ENCODE measurements around the gene MIDN. TPM values are rescaled to one million over a fixed set of nuclear protein-coding genes. Genes with fewer than 3 reads are reported as not detected.

MIDN gene
- total RNA-seq, 1 donor, result 23.2 TPM

DNA sequence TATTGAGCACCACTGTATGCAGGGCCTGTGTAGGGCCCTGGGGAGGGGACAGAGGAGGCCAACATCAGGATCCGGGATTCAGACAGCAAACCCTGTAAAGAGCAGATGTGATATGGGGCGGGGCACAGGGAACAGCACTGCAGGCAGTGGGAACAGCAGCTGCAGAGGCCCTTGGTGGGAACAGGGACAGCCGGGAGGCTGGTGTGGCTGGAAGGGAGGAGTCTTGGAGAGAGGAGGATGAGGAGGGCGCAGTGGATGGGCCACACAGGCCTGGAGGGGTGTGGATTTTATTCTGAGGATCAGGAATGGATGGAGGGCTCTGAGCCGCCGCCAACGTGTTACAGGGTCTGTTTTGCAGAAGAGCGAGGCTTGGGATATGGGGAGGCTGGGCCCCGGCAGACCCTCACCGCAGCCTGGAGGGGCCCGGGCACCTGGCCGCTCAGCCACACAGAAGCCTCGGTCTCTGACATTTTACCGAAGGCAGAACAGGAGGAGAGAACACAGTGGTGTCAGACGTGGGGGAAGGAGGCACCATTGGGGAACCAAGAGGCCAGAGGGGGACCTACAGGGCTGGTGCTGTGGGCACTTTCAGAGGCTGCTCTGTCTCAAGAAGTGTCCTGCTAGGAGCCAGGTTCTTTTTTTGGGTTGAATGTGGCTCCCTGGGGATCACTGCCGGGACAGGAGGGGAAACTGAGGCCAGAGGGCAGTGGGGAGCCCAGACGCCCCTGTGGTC lies 44.2 kb downstream of the MIDN start:
- H3K4me3 ChIP-seq (ENCODE audit: low read depth, low read length), result no peak overlapping the region
- TF ChIP-seq, protein P1, sequence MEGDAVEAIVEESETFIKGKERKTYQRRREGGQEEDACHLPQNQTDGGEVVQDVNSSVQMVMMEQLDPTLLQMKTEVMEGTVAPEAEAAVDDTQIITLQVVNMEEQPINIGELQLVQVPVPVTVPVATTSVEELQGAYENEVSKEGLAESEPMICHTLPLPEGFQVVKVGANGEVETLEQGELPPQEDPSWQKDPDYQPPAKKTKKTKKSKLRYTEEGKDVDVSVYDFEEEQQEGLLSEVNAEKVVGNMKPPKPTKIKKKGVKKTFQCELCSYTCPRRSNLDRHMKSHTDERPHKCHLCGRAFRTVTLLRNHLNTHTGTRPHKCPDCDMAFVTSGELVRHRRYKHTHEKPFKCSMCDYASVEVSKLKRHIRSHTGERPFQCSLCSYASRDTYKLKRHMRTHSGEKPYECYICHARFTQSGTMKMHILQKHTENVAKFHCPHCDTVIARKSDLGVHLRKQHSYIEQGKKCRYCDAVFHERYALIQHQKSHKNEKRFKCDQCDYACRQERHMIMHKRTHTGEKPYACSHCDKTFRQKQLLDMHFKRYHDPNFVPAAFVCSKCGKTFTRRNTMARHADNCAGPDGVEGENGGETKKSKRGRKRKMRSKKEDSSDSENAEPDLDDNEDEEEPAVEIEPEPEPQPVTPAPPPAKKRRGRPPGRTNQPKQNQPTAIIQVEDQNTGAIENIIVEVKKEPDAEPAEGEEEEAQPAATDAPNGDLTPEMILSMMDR (IDR thresholded peaks at IDR 0.05; ENCODE audit: insufficient read depth, low read length), result no peak
- DNase-seq (ENCODE audit: low read depth), result no peak

DNA sequence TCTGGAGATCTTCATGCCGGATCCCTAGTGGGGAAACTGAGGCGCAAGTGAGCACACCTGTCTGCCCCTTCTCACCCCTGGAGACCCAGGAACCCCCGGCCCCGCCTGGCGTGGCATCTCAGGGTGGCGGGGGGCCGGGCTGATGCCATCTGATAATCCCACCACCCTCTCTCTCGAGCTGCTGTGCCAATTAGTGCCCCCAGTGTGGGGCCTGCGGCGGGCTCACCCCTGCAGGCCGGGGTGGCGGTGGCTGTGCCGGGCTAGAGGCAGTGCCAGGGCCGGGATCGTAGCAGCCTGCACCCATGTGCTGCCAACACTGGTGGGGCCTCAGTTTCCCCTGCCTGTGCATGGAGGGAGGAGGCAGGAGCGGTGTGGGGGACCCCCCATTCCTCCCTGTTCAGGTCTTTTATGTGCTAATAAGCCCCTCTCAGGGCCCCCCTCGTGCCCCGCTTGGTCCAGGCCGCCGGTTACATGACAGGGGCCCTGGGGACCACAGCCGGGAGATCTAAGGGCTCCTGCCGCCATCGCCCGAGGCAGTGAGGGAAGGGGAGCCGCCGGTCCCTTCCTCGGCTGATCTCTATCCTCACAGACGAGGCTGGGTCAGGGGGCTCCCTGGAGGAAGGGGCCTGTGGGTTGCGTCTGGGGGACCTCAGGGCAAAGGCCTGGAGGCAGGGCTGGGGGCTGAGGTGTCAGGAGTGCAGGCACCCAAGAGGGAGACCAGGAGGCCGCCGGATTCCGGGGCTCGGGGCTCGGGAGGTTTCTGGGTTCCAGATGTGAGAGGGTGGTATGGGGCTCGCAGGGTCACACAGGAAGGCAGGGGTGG lies 45.6 kb downstream of the MIDN start:
- DNase-seq (ENCODE audit: low read depth), result no peak
- TF ChIP-seq, protein P1 (IDR thresholded peaks at IDR 0.05; ENCODE audit: insufficient read depth, low read length), result no peak
- H3K4me3 ChIP-seq (ENCODE audit: low read depth, low read length), result no peak overlapping the region

DNA sequence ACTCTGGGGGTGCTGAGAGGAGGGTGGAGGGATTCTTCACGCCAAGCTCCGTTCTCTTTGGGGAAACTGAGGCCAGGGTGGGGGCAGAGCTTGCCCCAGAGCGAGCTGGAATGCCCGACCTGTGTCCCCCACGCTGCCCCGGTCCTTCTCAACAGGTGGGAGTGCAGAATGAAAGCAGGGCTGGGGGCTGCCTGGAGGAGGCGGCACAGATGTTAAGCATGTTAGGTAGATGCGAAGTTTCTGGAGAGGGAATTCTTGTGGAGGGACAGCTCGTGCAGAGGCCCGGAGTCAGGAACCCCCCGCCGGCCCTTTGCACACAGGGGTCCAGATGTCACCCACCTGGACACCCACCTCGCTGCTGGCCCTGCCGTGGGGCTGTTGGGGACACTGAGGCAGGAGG lies 46.3 kb downstream of the MIDN start:
- no peak for DNase-seq (ENCODE audit: low read depth)
- TF ChIP-seq, protein P1 (IDR thresholded peaks at IDR 0.05; ENCODE audit: insufficient read depth, low read length), result no peak
- H3K4me3 ChIP-seq (ENCODE audit: low read depth, low read length), result no peak overlapping the region

DNA sequence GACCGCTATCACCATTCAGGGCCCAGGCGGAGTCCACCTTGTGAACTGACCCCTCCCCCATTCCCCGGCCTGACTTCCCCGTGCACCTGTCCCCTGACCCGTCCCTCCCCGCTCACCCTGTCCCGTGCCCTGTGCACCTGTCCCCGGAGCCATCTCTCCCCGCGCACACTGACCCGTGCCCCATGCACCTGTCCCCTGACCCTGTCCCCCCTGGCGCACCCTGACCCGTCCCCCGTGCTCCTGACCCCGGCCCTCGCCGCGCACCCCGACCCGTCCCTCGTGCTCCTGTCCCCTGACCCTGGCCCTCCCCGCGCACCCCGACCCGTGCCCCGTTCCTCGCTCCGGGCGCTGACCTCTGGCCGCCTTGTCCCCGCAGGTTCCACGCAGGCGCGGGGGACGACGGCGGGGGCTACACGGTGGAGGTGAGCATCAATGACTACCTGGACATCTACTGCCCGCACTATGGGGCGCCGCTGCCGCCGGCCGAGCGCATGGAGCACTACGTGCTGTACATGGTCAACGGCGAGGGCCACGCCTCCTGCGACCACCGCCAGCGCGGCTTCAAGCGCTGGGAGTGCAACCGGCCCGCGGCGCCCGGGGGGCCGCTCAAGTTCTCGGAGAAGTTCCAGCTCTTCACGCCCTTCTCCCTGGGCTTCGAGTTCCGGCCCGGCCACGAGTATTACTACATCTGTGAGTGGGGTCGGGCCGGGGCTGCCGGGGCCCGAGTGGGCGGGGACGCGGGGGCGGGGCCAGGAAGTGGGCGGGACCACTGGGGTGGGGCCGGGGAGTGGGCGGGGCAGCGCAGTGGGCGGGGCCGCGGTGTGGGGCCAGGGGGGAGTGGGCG lies 47.0 kb downstream of the MIDN start:
- no peak overlapping the region for H3K4me3 ChIP-seq (ENCODE audit: low read depth, low read length)
- TF ChIP-seq, protein P1 (IDR thresholded peaks at IDR 0.05; ENCODE audit: insufficient read depth, low read length), result no peak
- no peak for DNase-seq (ENCODE audit: low read depth)

DNA sequence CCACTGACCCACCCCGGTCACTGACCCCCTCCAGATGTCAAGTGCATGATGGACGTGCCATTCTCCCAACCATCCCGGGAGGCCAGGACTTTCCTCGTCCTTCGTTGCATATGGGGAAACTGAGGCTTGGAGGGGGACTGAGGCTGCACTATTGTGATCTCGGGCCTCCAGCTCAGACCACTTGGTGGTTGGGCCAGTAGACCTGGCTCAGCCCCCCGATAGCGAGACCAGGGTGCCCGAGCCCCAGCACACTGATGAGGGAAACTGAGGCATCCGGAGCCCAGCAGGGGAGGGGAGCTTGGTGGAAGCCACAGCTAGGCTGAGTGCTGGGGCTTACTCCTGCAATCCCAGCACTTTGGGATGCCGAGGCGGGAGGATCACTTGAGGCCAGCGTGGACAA lies 47.7 kb downstream of the MIDN start:
- no peak for DNase-seq (ENCODE audit: low read depth)
- TF ChIP-seq, protein P1 (IDR thresholded peaks at IDR 0.05; ENCODE audit: insufficient read depth, low read length), result no peak
- no peak overlapping the region for H3K4me3 ChIP-seq (ENCODE audit: low read depth, low read length)

DNA sequence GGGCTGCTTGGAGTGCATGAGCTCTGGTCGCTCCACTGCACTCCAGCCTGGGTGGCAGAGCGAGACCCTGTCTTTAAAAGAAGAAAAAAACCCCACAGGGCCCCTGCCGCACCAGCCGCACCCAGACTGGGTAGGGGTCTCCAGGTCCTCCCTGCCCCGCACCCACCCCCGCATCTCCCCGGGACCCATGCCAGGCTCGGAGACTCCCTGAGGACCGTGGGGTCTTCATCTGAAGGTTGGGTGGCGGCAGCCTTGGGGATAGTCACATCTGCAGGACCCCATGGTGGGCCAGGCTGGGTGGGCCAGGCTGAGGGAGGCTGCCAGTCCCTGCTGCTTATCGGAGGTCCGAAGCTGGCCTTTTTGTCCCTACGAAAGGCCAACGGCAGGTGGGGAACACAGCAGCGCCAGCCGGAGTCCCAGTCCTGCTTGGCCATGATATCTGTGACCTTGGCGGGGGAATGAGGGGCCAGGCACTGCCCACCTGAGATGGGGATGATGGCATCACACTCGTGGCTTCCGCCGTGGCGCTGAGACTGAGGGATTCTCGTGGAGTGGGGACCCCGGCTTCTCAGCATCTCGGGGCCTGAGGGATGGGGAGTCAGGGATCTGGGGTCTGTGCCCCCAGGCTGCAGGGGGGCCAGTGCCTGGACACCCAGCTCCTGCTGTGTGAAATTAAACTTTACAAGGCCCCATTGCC lies 48.3 kb downstream of the MIDN start:
- no peak for DNase-seq (ENCODE audit: low read depth)
- TF ChIP-seq, protein P1 (IDR thresholded peaks at IDR 0.05; ENCODE audit: insufficient read depth, low read length), result no peak
- H3K4me3 ChIP-seq (ENCODE audit: low read depth, low read length), result no peak overlapping the region
